Activated T-cell treated with anti-CD3 and anti-CD28 coated beads, Interleukin-2, amount 50 U/mL, for 72 hours (primary cell): ENCODE data around the gene HDDC3. TPM values are rescaled to one million over a fixed set of nuclear protein-coding genes. Genes with fewer than 3 reads are reported as not detected.
"Not testable (repeated sequence)": the region's sequence is repeated elsewhere in the genome, so short reads cannot be mapped to it uniquely, and the experiment has no call there.

Experiments used
- ATAC-seq, 2 donors: fragments of 150-1000 bp; cut with Tn5 transposase; replicated peaks in 1 of 2; 2 replicates each; pipeline ENCODE4 v1.10.0; 2021; ENCODE audit warnings: moderate library complexity in 2 of 2, mild to moderate bottlenecking in 1 of 2
- DNase-seq, 2 donors: peaks; one replicate each; pipeline ENCODE4 v3.0.0; 2021 to 2022; ENCODE audit warnings: mixed read lengths in 1 of 2
- H3K27ac Mint-ChIP-seq: one replicate; pipeline ENCODE4 v1.8.0; 2022; ENCODE audit warnings: mild to moderate bottlenecking, moderate library complexity, mixed read lengths
- H3K27me3 Mint-ChIP-seq: one replicate; pipeline ENCODE4 v1.8.0; 2022; ENCODE audit warnings: low read depth, mixed read lengths
- H3K36me3 Mint-ChIP-seq, 2 donors: one replicate each; pipeline ENCODE4 v1.8.0; 2022; ENCODE audit warnings: mixed read lengths in 2 of 2, mild to moderate bottlenecking in 1 of 2; ENCODE audit not compliant: insufficient read depth in 2 of 2
- H3K4me1 Mint-ChIP-seq: one replicate; pipeline ENCODE4 v1.8.0; 2022; ENCODE audit warnings: low read depth, mixed read lengths
- H3K4me3 Mint-ChIP-seq, 2 donors: one replicate each; pipeline ENCODE4 v1.8.0; 2022; ENCODE audit warnings: mild to moderate bottlenecking in 2 of 2, mixed read lengths in 2 of 2, moderate library complexity in 2 of 2
- H3K9me3 Mint-ChIP-seq, 2 donors: one replicate each; pipeline ENCODE4 v1.8.0; 2022; ENCODE audit warnings: mixed read lengths in 2 of 2
- total RNA-seq, 2 donors: library from RNA; stranded (reverse); gene quantifications; one replicate each; pipeline ENCODE4 v1.2.3, GENCODE V29; 2022

Gene HDDC3
- total RNA-seq, 2 donors from 2014 or later, result 37.6 to 53.7 TPM

DNA sequence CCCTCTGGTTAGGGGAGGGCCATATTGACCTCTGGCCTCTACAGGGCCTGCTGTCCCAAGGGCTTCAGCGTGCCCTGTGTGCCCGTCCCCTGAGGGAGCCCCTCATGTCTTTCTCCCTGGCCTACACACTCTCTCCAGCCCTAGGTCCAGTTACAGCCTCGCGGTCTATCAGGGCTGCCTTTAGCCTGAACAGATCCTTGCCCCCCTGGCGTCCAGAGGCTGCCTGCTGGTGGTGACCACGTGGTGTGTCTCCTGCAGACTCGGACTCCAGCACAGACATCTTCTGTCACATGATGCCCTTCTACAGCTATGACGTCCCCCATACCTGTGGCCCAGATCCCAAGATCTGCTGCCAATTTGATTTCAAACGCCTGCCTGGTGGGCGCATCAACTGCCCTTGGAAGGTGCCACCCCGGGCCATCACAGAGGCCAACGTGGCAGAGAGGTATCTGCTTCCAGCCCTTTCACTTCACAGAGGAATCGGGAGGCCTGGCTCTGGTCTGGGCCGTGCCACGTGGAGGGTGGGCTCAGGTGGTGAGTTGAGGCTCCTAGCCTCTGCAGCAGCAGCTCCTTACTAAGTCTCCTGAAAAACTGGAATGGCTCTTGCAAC is 25.2 kb downstream of the HDDC3 start:
- ATAC-seq (no peak), DNase-seq (no peak)
- Mint-ChIP-seq H3K9me3 (no peaks in the 10 kb centered on the region), H3K27ac (no peak overlapping the region), H3K27me3 (no peaks in the 10 kb centered on the region), H3K4me3 (no peak overlapping the region), H3K36me3 (peaks cover 5 to 25% of the 10 kb centered on the region in 2 donors), H3K4me1 (peaks cover 18% of the 10 kb centered on the region)

DNA sequence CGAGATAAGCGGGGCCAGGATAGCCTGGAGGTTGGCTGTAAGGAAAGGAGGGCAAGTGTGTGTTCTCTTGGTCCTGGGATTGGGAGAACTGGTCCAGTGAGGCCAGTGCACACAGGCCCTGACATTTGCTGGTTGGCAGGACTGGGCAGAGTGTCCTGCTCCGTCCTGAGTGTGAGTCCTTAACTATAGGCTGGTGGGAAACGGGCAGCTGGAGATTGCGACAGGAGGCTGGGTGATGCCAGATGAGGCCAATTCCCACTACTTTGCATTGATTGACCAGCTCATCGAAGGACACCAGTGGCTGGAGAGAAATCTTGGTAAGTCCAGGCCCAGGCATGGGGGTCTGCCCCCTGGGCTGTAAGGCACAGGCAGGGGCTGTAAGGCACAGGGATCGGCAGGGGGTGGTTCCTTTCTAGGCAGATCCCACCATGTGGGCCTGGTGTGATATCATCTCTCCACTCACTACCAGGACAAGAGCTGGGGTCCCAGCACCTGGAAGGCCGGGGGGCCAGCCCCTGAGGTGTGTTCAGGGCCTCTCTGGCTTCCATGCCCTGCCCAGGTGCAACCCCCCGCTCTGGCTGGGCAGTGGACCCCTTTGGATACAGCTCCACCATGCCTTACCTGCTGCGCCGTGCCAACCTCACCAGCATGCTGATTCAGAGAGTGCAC is 26.0 kb downstream of the HDDC3 start:
- no peak overlapping the region for H3K27ac Mint-ChIP-seq
- no peaks in the 10 kb centered on the region for H3K9me3 Mint-ChIP-seq
- H3K4me1 Mint-ChIP-seq, result peaks cover 26% of the 10 kb centered on the region
- peaks cover 5 to 25% of the 10 kb centered on the region in 2 donors for H3K36me3 Mint-ChIP-seq
- no peak overlapping the region for H3K4me3 Mint-ChIP-seq
- ATAC-seq, result no peak
- peak in 1 of 2 donors; percentile 4 for DNase-seq
- no peaks in the 10 kb centered on the region for H3K27me3 Mint-ChIP-seq

DNA sequence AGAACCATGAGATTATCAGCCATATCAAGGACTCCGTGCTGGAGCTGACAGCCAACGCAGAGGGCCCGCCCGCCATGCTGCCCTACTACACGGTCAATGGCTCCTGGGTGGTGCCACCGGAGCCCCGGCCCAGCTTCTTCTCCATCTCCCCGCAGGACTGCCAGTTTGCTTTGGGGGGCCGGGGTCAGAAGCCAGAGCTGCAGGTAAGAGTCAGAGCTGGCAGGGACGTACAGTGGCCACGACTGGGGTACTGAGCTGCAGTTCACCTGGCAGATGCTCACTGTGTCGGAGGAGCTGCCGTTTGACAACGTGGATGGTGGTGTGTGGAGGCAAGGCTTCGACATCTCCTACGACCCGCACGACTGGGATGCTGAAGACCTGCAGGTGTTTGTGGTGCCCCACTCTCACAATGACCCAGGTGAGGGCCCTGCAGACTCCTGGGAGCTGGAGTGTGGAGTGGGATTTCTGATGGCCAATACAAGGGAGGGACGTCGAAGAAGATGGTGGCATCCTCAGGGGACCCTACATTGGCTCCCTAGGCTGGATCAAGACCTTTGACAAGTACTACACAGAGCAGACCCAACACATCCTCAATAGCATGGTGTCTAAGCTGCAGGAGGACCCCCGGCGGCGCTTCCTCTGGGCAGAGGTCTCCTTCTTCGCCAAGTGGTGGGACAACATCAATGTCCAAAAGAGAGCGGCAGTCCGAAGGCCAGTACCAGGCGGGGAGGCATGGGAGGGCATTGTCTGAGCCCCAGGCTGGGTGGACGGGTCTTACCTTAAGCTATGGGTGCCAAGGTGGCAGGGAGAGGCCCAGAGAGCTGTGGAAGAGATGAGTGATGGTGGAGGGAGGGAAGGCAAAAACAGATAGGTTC is 26.8 kb downstream of the HDDC3 start:
- peaks cover 5 to 25% of the 10 kb centered on the region in 2 donors for H3K36me3 Mint-ChIP-seq
- no peaks in the 10 kb centered on the region for H3K27me3 Mint-ChIP-seq
- no peaks in the 10 kb centered on the region for H3K9me3 Mint-ChIP-seq
- no peak overlapping the region for H3K4me3 Mint-ChIP-seq
- peak overlapping the region; percentile 22 for H3K27ac Mint-ChIP-seq
- DNase-seq, result peak in 1 of 2 donors; percentile 1
- no peak for ATAC-seq
- H3K4me1 Mint-ChIP-seq, result peaks cover 30% of the 10 kb centered on the region

DNA sequence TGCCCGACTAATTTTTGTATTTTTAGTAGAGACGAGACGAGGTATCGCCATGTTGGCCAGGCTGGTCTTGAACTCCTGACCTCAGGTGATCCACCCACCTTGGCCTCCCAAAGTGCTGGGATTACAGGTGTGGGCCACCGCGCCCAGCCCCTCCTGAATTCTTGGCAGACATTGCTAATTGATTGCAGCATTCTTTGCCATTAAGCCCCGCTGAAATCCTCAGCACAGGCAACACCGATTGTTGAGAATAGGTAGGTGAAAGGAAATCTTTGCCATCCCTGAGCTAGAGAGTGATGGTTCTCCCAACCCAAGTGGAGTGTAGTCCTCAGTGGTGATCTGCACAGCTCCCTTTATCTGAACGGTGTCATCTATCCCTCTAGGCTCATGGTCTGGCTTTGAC is 27.6 kb downstream of the HDDC3 start:
- ATAC-seq (no peak), DNase-seq (no peak)
- Mint-ChIP-seq H3K27ac (no peak overlapping the region), H3K4me1 (peaks cover 30% of the 10 kb centered on the region), H3K4me3 (no peak overlapping the region), H3K27me3 (no peaks in the 10 kb centered on the region), H3K9me3 (no peaks in the 10 kb centered on the region), H3K36me3 (peaks cover 4 to 22% of the 10 kb centered on the region in 2 donors)

DNA sequence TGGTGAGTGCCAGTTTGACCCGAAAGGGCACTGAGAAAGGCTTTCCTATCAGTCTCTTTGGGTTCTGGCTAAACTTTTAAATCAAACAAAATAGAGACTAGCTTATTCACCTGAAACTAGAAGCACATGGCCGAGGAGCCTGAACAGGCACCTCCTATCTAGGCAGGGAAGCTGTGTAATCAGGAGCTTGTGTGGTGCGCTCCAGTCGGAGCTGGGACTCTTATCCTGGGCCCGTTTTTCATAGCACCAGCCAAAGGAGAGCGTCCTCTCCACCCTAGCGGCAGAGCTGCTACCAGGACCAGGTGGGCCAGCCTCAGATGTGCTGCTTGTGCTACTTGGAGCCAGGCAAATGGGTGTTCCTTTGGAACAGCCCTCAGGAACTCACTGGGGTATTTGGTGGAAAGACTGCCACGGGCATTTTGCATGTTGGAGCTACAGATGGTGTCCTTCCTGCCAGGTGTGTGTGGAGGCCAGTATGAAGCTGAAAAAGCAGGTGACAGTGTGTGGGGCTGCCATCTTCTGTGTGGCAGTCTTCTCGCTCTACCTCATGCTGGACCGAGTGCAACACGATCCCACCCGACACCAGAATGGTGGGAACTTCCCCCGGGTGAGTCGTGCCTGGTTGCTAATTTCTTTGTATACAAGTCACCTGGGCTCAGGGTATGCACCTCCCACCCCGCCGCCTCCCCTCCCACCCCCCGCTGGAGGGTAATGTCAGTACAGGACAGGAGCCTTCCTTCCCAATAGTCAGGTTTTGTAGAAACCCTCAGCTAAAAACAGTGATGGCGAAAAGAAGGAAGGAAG is 28.4 kb downstream of the HDDC3 start:
- ATAC-seq (no peak), DNase-seq (peak in 1 of 2 donors; percentile 27)
- Mint-ChIP-seq H3K27ac (peak overlapping the region; percentile 88), H3K36me3 (peaks cover 4 to 19% of the 10 kb centered on the region in 2 donors), H3K4me3 (peak overlapping the region; percentile 89 to 96), H3K27me3 (no peaks in the 10 kb centered on the region), H3K4me1 (peaks cover 30% of the 10 kb centered on the region), H3K9me3 (no peaks in the 10 kb centered on the region)

DNA sequence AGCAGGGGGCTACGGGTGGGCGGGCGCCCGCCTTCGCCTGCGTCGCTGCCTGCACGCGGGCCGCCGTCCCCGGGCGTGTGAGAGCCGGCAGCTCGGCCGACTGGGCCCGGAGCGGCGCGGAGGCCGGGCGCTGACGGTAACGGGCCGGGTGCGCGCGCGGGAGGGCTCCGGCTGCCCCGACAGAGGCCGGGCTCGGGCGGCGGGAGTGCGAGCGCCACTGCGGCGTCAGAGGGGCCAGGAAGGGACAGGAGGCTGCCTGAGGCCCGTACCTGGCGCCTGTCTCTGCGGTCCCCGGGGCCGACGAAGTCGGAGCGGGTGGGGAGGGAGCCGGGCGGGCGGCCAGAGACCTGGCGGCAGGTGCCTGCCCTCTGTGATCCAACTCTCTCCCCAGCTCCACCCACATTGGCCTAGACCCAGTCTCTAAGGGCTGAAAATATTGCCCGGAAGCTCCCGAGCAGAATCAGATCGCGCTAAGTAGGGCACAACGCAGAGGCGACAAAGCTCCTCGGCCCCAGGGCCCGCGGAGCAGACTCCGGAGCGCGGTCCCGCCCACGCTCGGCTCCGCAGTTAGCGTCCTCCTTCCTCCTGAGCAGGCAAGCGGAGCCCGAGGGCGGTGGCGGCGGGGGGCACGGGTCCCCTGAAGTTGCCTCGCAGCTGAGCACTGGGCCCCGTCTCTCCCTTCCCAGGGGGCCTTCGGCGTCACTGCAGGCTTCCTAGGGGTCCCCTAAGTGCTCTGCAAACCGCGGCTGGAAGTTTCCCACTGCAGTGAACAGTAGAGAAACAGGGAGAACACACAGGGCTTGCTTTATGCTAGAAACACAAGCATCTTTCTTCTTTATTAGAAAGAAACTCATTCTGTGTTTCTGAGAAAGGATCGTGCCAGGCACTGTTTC is 29.3 kb downstream of the HDDC3 start, which contains the start of gene MAN2A2:
Gene MAN2A2, plus strand, starts transcription at position 463 of the 893 bp plus-strand sequence. CDS start 906 bp downstream, outside the sequence.
- H3K36me3 Mint-ChIP-seq, result peaks cover 4 to 17% of the 10 kb centered on the region in 2 donors

DNA sequence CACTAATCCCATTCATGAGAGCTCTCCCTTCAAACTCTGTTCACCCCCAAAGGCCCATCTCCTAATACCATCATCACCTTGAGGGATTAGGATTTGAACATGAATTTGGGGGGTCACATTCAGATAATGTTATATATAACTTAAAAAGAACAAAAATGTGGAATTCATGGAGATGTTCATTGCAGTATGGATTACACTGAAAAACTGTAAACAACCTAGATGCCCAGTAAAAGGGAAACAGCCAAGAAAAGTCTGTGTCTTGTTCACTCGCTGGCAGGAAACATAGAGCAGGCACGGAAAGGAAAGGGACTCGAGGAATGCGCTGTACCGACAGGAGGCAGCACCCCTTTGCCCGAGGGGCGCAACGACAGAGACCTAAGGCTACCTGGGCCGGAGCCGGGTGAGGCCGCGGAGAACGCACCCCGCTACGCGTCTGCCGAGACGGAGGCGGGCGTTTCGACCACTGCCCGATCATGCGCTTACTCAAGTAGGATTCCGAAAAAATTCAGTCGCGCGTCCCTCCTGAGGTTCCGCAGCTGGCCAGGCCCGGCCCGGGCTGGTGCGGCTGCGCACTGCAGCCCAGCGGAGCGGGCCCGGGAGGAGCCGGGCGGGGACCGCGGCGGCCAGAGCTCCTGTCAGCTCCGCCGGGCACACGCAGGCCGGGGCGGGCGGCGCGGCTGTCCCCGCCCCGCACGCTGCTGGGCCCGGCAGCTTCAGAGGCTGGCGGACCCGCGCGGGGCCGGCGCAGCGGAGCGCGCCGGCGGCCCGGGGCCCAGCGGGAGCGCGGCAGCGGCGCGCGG is 30.1 kb downstream of the HDDC3 start:
- Mint-ChIP-seq H3K27me3 (no peaks in the 10 kb centered on the region), H3K27ac (peak overlapping the region; percentile 98), H3K9me3 (no peaks in the 10 kb centered on the region), H3K4me1 (peaks cover 30% of the 10 kb centered on the region), H3K4me3 (peak overlapping the region; percentile 85 to 88), H3K36me3 (peaks cover 4 to 13% of the 10 kb centered on the region in 2 donors)
- DNase-seq (peak; percentile 79 to 83), ATAC-seq (peak; percentile 78 to 79)

More for the DNA sequence above, 29.3 kb downstream of the HDDC3 start, which contains the start of gene MAN2A2:
- H3K27ac Mint-ChIP-seq, result peak within 1 kb of the TSS; percentile 98
- H3K4me3 Mint-ChIP-seq, result peak within 1 kb of the TSS; percentile 89 to 96
- ATAC-seq (peak; percentile 57 to 71), DNase-seq (peak; percentile 87 to 88)
- no peaks in the 10 kb centered on the region for H3K27me3 Mint-ChIP-seq
- peaks cover 30% of the 10 kb centered on the region for H3K4me1 Mint-ChIP-seq
- H3K9me3 Mint-ChIP-seq, result no peaks in the 10 kb centered on the region

DNA sequence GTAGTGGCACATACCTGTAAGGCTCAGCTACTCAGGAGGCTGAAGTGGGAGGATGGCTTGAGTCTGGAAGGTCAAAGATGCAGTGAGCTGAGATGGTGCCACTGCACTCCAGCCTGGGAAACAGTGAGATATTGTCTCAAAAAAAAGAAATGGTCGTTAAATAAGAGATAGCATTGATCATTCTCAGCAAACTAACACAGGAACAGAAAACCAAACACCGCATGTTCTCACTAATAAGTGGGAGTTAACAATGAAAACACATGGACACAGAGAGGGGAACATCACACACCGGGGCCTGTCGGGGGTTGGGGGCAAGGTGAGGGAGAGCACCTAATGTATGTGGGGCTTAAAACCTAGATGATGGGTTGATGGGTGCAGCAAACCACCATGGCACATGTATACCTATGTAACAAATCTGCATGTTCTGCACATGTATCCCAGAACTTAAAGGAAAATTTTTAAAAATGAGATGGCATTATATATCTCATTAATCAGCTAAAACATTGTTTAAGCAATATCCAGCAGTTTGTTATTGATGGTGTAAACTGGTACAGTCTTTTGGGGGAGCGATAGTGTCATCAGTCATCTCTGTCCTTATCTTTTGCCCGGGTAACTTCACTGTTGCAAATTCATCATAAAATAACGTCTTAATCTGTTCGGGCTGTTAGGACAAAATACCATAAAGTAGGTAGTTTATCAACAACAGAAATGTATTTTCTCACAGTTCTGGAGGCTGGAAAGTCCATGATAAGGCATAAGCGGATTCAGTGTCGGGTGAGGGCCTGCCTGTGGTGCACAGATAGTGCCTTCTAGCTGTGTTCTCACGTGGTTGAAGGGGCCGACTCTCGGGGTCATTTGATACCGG is 30.9 kb downstream of the HDDC3 start:
- Mint-ChIP-seq H3K4me3 (peak overlapping the region; percentile 85 to 88), H3K27me3 (no peaks in the 10 kb centered on the region), H3K9me3 (no peaks in the 10 kb centered on the region), H3K27ac (peak overlapping the region; percentile 98), H3K36me3 (peaks cover 4 to 13% of the 10 kb centered on the region in 2 donors), H3K4me1 (peaks cover 30% of the 10 kb centered on the region)
- DNase-seq, result no peak
- no peak for ATAC-seq

DNA sequence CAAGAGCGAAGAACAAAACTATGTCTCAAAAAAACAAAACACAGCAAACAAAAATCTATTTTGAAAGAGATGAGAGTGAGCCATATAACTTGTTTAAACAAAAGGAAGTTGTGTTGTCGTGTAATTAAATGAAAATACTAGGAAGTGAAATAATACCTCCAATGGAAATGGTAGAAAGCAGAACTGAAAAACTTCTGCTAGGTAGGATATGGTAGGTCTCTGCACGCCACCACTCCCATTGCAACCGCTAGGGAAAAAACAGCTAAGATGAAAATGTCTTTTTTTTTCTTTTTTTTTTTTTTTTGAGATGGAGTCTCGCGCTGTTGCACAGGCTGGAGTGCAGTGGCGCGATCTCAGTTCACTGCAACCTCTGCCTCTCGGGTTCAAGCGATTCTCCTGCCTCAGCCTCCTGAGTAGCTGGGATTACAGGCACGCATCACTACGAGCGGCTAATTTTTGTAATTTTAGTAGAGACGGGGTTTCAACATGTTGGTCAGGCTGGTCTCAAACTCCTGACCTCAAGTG is 35.2 kb downstream of the HDDC3 start:
- H3K9me3 Mint-ChIP-seq, H3K4me3 Mint-ChIP-seq, ATAC-seq, H3K27me3 Mint-ChIP-seq, H3K36me3 Mint-ChIP-seq, DNase-seq: not testable (repeated sequence)
- peaks cover 12% of the 10 kb centered on the region for H3K4me1 Mint-ChIP-seq
- peak overlapping the region; percentile 14 for H3K27ac Mint-ChIP-seq

DNA sequence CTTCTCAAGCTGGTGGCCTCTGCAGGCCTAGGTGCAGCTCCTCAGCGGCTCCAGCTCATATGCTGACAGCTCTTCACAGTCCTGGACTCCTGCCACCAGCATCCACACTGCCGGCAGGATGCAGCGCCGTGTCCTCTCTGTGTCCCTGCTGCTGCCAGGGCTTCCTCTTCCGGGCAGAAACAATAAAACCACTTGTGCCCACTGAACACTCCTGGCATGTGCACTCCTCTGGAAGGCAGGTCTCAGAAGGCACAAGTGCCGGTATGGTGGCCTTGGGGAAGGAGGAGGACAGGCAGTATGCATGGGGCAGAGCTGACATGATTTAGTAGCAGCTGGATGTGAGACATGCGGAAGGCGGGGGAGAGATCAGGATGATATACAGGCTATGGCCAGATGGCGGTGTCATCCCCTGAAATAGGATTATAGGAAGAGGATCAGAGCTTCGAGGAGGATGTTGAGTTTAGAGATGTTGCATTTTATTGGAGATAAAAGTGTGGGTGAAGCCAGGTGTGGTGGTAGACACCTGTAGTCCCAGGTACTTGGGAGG is 36.7 kb downstream of the HDDC3 start:
- no peaks in the 10 kb centered on the region for H3K4me1 Mint-ChIP-seq
- H3K27ac Mint-ChIP-seq, result peak overlapping the region; percentile 52
- no peaks in the 10 kb centered on the region for H3K27me3 Mint-ChIP-seq
- H3K36me3 Mint-ChIP-seq, result peaks cover 6 to 10% of the 10 kb centered on the region in 2 donors
- no peaks in the 10 kb centered on the region for H3K9me3 Mint-ChIP-seq
- ATAC-seq (peak in 1 of 2 donors; percentile 0), DNase-seq (no peak)
- H3K4me3 Mint-ChIP-seq, result no peak overlapping the region
